CD4-positive, alpha-beta T cell treated with Interferon gamma for 1 hour (primary cell): ENCODE data around the gene LRP11.
"Not testable (repeated sequence)": the region's sequence is repeated elsewhere in the genome, so short reads cannot be mapped to it uniquely, and the experiment has no call there.

Experiments used
- DNase-seq: peaks from one replicate; pipeline ENCODE4 v3.0.0-alpha.2; 2020

LRP11 gene

GRCh38 chr6:149897855-149898744, 33.9 kb upstream of the LRP11 start, which contains the start of gene RAET1E:
RAET1E (minus strand) TSS chr6:149898113; CDS start chr6:149890901, 7,212 bp downstream.
- no peak for DNase-seq

DNA sequence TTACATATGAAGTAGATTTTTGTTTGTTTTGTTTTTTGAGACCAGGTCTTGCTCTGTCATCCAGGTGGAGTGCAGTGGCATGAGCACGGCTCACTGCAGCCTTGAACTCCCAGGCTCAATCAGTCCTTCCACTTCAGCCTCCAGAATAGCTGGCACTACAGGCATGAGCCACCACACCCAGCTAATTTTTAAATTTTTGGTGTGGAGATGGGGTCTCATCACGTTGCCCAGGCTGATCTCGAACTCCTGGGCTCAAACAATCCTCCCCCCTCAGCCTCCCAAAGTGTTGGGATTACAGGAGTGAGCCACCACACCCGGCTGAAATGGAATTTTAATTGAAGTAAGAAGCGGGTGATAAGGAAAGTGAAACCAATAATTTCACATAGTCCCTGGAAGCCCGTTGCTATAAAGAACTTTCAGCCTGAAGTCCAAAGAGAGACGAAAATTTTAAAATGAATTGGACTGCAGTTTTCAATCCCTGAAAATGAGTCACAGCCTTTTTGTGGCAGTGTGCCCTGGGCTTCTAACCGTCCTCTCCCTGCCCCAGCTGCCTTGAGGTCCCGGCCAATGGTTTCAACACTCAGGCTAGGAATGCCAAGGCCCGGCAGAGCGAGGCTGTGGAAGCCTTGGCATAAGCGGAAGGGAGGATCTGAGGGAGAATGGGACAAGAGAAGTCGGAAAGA, 33.0 kb upstream of the LRP11 start:
- DNase-seq: no peak

DNA sequence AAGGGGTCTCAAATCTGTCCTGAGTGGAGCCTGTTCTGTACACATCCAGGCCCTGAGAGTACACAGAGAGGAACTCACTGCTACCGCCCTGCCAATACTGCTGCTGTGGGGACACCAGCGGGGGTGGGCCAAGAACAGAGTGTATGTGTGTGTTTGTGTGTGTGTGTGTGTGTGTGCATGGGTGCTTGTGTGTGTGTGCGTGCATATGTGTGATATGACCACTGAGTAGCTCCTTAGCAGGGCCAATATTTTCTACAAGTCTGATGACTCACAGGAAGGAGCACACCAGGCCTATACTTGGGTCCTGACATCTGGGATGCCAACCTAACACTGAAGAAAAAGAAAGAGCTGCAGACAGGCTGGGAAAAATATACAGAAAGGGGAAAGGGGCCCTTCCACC, 32.3 kb upstream of the LRP11 start:
- no peak for DNase-seq

- no peak for DNase-seq
These were observed 31.7 kb upstream of the LRP11 start for GRCh38 chr6:149895833-149896271.

GRCh38 chr6:149895048-149895590, 31.0 kb upstream of the LRP11 start:
- no peak for DNase-seq

GRCh38 chr6:149891864-149892263, 27.7 kb upstream of the LRP11 start:
- not testable (repeated sequence) for DNase-seq

DNA sequence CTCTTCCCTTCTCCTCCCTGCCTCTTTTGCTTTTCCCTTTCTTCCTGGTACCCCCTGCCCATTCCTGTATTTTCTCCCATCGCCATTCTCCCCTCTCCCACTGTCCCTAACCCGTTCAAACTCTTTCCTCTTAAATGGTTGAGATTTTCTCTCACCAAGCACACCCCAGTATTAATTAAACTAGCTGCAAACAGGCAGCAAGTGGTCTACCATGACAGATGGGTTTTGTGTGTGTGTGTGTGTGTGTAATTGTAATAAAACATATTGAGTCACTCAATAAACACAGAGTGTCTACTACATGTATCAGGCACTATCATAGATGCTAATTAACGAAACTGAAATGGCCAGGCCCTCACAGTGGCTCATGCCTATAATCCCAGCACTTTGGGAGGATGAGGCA, 27.1 kb upstream of the LRP11 start:
- no peak for DNase-seq

DNA sequence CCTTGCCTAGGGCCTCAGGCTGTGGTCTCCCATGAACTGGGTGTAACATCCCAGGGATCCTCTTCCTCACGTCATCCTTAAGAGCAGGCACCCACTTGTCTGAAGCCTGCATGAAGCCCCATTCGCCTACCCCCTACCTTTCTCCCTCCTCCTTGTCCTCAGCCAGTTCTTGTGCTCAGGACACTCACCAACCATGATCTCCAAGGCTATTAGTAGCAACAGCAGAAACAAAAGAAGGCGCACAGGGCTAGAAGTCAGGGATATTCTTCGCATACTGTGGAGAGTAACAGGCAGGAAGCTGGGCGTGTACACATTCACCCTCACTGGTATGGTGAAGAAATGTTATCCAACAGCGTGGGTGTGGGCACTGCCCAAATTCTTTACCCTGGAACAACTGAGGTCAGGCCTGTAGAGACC, 26.5 kb upstream of the LRP11 start:
- no peak for DNase-seq

GRCh38 chr6:149889326-149889725, 25.2 kb upstream of the LRP11 start:
- DNase-seq: no peak

GRCh38 chr6:149888659-149889058, 24.5 kb upstream of the LRP11 start:
- DNase-seq: no peak

- no peak for DNase-seq
These were observed 23.9 kb upstream of the LRP11 start for GRCh38 chr6:149888093-149888492.

- no peak for DNase-seq
These were observed 23.2 kb upstream of the LRP11 start for GRCh38 chr6:149887343-149887742.

- no peak for DNase-seq
These were observed 21.7 kb upstream of the LRP11 start for GRCh38 chr6:149885888-149886287.

DNA sequence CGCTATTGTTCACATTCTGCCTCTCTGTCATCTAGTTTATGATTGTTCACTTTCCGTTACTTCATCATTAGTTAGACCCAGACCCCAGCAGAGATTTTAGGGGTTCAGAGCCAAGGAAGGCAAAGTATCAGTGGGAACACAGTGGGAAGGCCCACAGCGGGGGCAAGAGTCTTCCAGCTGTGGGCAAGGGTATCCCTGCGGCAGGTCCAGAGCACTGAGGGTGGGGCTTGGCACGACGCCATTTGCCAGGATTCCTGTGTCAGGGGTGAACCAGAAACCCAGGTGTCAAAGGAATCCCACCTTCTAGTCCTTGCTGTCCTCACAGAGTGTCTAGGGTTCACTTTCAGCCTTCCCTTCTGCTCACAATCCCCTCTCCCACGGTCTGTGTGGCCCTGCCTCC, 20.5 kb upstream of the LRP11 start:
- DNase-seq: no peak

- DNase-seq: no peak
These were observed 20.1 kb upstream of the LRP11 start for GRCh38 chr6:149884215-149884614.

DNA sequence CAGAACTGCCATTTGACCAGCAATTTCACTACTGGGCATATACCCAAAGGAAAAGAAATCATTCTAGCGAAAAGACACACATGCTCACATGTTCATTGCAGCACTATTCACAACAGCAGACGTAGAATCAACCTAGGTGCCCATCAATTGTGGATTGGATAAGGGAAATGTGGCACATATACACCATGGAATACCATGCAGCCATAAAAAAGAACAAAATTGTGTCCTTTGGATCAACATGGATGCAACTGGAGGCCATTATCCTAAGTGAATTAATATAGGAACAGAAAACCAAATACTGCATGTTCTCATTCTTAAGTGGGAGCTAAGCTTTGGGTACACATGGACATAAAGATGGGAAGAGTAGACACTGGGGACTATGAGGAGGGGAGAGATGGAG, 17.7 kb upstream of the LRP11 start:
- no peak for DNase-seq

DNA sequence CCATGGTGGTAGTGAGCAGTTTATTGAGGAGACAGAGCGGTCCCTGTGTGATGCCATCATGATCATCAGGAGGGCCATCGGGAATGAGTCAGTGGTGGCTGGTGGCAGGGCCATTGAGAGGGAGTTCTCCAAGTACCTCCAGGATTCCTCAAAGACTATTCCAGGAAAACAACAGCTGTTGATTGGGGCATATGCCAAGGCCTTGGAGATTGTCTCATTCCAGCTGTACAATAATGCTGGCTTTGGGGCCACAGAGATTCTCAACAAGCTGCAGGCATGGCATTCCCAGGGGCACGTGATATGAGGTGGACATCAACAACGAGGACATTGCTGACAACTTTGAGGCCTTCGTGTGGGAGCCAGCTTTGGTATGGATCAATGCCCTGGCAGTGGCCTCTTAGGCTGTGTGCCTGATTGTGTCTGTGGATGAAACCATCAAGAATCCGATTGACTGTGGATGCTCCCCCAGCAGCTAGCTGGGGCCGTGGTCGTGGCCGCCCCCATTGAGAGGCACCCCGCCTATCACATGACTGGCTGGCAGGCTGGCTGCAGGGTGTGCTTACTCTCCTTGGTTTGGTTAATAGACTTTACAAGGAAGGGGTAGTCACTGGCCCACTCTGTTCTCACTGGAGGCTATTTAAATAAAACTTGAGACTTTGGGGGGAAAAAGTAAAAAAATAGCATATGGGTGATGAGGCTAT, 17.1 kb upstream of the LRP11 start:
- no peak for DNase-seq

- no peak for DNase-seq
These were observed 13.5 kb upstream of the LRP11 start for GRCh38 chr6:149877659-149878058.

- DNase-seq: no peak
These were observed 12.2 kb upstream of the LRP11 start for GRCh38 chr6:149876241-149876933.

DNA sequence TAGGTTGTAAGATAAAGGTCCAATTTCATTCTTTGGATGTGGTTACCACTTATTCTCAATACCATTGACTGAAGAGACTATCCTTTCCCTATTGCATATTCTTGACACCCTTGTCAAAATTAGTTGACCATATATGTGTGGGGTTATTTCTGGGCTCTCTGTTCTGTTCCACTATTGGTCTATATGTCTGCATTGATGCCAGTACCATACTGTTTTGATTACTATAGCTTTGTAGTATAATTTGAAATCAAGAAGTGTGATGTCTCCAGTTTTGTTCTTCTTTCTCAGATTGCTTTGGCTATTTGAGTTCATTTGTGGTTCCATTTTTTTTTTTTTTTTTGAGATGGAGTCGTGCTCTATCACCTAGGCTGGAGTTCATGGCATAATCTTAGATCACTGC, 8.1 kb upstream of the LRP11 start:
- no peak for DNase-seq

DNA sequence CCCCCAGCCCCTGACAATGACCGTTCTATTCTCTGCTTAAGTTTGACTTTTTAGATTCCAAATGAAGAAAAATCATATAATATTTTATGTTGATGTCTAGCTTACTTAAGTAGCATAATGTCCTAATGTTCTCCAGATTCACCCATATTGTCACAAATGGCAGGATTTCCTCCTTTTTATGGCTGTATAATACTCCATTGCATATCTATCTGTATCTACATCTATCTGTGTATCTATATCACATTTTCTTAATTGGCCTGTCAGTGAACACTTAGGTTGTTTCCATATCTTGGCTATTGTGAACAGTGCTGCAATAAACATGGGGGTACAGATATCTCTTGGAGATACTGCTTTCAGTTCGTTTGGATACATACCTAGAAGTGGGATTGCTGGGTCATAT, 7.0 kb upstream of the LRP11 start:
- no peak for DNase-seq

- DNase-seq: no peak
These were observed 5.2 kb upstream of the LRP11 start for GRCh38 chr6:149869275-149869892.
